Nephron progenitor cell (in vitro differentiated cells): ENCODE data around the gene PHF19.

Experiments
- DNase-seq: peaks from one replicate; pipeline ENCODE4 v3.0.0; 2021
- H3K27ac Mint-ChIP-seq: 2 replicates; pipeline ENCODE4 v1.8.0; 2021; ENCODE audit warnings: mild to moderate bottlenecking, moderate library complexity, mixed read lengths
- H3K27me3 Mint-ChIP-seq: 2 replicates; pipeline ENCODE4 v1.8.0; 2021; ENCODE audit warnings: mild to moderate bottlenecking, low read depth, mixed read lengths; ENCODE audit not compliant: poor library complexity
- H3K36me3 Mint-ChIP-seq: 2 replicates; pipeline ENCODE4 v1.8.0; 2021; ENCODE audit warnings: low read depth, mixed read lengths
- H3K4me1 Mint-ChIP-seq: 2 replicates; pipeline ENCODE4 v1.8.0; 2021; ENCODE audit warnings: mixed read lengths
- H3K4me3 Mint-ChIP-seq: 2 replicates; pipeline ENCODE4 v1.8.0; 2021; ENCODE audit warnings: mild to moderate bottlenecking, moderate library complexity, mixed read lengths
- H3K9me3 Mint-ChIP-seq: 2 replicates; pipeline ENCODE4 v1.8.0; 2021; ENCODE audit warnings: mild to moderate bottlenecking, moderate library complexity, mixed read lengths
- TF ChIP-seq, protein P1 (sequence below): fragments of 200-600 bp; sonication (generic); IDR thresholded peaks from 2 replicates; pipeline ENCODE4 v1.5.0; 2021; ENCODE audit warnings: antibody characterized with exemption

PHF19 gene

DNA sequence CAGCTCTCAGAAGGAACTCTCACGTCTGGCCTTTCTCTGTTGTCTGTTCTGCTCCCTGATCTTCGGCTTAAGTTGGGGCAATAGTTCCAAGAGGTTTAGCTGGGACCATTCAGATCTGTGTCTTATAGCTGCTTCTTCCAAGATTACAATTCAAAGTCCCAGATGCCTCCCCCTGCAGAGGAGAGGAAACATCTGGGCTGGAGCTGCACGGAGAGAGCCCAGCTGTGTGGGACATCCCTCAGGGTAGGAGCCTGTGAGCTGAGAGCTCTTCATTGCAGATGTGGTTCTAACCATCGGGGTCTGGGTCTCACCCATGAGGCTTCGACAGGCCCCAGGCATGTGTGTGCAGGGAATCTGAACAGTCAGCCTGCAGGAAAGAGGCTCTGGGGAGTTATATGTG lies 9.0 kb upstream of the PHF19 start:
- H3K27ac Mint-ChIP-seq: no peak overlapping the region
- H3K4me1 Mint-ChIP-seq: peaks cover 38% of the 10 kb centered on the region
- no peak overlapping the region for H3K4me3 Mint-ChIP-seq
- H3K9me3 Mint-ChIP-seq: no peaks in the 10 kb centered on the region
- H3K27me3 Mint-ChIP-seq: peaks cover 11% of the 10 kb centered on the region
- TF ChIP-seq, protein P1, sequence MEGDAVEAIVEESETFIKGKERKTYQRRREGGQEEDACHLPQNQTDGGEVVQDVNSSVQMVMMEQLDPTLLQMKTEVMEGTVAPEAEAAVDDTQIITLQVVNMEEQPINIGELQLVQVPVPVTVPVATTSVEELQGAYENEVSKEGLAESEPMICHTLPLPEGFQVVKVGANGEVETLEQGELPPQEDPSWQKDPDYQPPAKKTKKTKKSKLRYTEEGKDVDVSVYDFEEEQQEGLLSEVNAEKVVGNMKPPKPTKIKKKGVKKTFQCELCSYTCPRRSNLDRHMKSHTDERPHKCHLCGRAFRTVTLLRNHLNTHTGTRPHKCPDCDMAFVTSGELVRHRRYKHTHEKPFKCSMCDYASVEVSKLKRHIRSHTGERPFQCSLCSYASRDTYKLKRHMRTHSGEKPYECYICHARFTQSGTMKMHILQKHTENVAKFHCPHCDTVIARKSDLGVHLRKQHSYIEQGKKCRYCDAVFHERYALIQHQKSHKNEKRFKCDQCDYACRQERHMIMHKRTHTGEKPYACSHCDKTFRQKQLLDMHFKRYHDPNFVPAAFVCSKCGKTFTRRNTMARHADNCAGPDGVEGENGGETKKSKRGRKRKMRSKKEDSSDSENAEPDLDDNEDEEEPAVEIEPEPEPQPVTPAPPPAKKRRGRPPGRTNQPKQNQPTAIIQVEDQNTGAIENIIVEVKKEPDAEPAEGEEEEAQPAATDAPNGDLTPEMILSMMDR: no peak
- H3K36me3 Mint-ChIP-seq: no peaks in the 10 kb centered on the region
- DNase-seq: no peak

DNA sequence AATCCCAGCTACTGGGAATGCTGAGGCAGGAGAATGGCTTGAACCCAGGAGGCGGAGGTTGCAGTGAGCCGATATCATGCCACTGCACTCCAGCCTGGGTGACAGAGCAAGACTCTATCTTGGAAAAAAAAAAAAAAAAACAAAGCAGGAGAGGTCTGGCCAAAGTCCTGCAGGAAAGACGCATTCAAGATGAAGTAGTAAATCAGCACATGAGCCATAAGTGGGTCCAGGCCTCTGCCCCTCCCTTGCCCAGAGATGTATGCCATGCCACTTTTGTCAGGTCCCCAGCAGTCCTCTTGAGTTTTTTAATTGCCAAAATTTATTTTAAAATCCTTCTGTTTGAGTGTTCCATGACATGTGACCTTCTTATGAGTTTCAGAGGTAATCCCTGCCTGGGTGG lies 8.5 kb upstream of the PHF19 start:
- Mint-ChIP-seq H3K27me3 (peaks cover 16% of the 10 kb centered on the region), H3K4me1 (peaks cover 33% of the 10 kb centered on the region), H3K9me3 (no peaks in the 10 kb centered on the region), H3K36me3 (no peaks in the 10 kb centered on the region), H3K4me3 (no peak overlapping the region), H3K27ac (no peak overlapping the region)
- DNase-seq: no peak
- TF ChIP-seq, protein P1: no peak

DNA sequence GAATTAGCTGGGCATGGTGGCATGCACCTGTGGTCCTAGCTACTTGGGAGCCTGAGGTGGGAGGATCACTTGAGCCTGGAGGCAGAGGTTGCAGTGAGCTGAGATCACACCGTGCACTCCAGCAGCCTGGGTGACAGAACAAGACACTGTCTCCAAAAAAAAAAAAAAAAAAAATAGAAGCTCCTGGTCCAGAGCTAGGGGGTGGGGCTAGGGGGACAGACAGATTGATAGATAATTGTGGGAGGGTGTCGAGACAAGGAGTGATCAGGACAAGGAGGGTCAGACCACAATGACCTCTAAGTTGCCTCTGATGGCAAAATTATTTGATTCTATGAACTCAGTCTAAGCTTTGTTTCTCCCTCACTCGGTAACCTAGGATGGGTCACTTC lies 6.6 kb upstream of the PHF19 start:
- Mint-ChIP-seq H3K4me1 (peaks cover 37% of the 10 kb centered on the region), H3K9me3 (no peaks in the 10 kb centered on the region), H3K27ac (no peak overlapping the region), H3K27me3 (peaks cover 33% of the 10 kb centered on the region), H3K4me3 (no peak overlapping the region), H3K36me3 (no peaks in the 10 kb centered on the region)
- no peak for DNase-seq
- TF ChIP-seq, protein P1: no peak

DNA sequence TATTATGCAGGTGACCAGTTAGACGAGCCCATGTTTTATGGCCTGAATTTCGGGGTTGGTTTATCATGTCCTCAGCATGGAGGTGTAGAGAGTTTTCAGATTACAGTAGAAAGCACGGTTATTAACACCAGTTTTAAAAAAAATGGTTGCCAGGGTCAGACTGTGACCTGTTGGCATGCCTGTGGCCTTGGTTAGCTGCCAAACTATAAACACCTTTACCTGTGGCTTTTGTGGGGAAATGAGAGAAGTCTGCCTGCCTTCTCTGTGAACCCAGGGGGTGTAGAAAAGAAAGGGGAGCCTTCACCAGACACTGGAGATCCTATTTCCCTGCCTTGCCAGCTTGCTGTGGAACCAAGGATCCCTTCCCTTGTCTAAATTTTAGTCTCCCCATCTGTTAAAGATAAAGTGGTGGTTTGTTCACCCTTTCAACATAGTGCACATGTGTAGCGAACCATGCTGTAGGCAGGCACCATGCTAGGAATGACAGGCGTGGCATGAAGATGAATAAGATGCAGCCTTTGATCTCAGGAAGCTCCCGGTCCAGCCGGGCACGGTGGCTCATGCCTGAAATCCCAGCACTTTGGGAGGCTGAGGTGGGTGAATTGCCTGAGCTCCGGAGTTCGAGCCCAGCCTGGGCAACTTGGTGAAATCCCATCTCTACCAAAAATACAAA lies 6.1 kb upstream of the PHF19 start:
- H3K36me3 Mint-ChIP-seq: no peaks in the 10 kb centered on the region
- H3K9me3 Mint-ChIP-seq: no peaks in the 10 kb centered on the region
- H3K4me1 Mint-ChIP-seq: peaks cover 43% of the 10 kb centered on the region
- DNase-seq: no peak
- H3K27me3 Mint-ChIP-seq: peaks cover 38% of the 10 kb centered on the region
- no peak overlapping the region for H3K27ac Mint-ChIP-seq
- TF ChIP-seq, protein P1: no peak
- H3K4me3 Mint-ChIP-seq: no peak overlapping the region

DNA sequence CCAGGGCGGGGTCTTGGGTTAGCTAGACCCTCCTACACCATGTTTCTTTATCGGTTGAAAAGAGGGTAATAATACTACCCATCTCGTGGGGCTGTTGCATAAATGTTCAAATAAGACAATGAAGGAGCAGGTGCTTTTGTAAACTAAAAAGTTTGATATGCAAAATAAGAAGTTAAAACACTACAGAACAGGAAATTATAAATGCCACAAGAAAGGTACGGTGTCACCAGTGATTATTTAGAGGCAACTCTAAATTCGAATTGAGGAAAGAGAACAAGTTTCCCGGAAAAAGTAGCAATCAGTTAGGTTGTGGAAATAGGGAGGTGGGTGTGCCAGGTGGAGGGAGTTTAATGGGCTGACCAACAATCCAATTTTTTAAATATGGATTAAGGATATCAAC lies 2.5 kb upstream of the PHF19 start:
- Mint-ChIP-seq H3K9me3 (no peaks in the 10 kb centered on the region), H3K36me3 (no peaks in the 10 kb centered on the region), H3K4me3 (no peak overlapping the region), H3K27me3 (peaks cover 42% of the 10 kb centered on the region), H3K27ac (no peak overlapping the region), H3K4me1 (peaks cover 48% of the 10 kb centered on the region)
- DNase-seq: no peak
- TF ChIP-seq, protein P1: no peak
